ENCODE results near the gene COBL. TPM values are rescaled to one million over a fixed set of nuclear protein-coding genes. Genes with fewer than 3 reads are reported as not detected.
A peak's percentile ranks its signal among the peaks of the same experiment; 100 is the strongest.

The COBL gene
- total RNA-seq, 1 donor from 2014 or later: 6.3 TPM

DNA sequence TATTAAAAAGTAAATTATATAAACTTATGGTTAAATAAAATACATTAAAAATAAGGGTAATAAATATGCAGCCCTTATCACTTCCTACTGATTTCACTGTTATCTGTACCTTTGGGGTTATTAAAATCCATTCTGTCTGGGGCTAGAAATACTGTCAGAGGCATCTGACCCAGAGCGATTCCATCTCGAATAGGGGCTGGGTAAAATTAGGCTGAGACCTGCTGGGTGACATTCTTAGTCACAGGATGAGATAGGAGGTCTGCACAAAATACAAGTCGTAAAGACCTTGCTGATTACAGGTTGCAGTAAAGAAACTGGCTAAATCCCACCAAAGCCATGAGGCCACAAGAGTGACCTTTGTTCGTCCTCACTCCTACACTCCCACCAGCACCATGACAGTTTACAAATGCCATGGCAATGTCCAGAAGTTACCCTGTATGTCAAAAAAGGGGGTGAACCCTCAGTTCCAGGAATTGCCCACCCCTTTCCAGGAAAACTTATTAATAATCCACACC lies 77.6 kb downstream of the COBL start:
- H3K4me2 ChIP-seq: no peak overlapping the region
- no peaks in the 10 kb centered on the region for H3K36me3 ChIP-seq
- Mint-ChIP-seq H3K27ac (no peak overlapping the region), H3K4me3 (no peak overlapping the region), H3K9me3 (no peaks in the 10 kb centered on the region), H3K4me1 (peaks cover 48% of the 10 kb centered on the region), H3K36me3 (no peaks in the 10 kb centered on the region), H3K27me3 (ENCODE audit: insufficient read depth, low read depth) (peaks cover 10% of the 10 kb centered on the region)
- no peak overlapping the region for H3K4me3 ChIP-seq
- H3F3A ChIP-seq (ENCODE audit: low read depth): no peaks in the 10 kb centered on the region
- no peaks in the 10 kb centered on the region for H3K27me3 ChIP-seq
- H4K20me1 ChIP-seq (ENCODE audit: low read depth): no peaks in the 10 kb centered on the region
- no peak for DNase-seq (ENCODE audit: low spot score)
- TF ChIP-seq CTCF (IDR thresholded peaks at IDR 0.05) (no peak), EZH2phosphoT487 (IDR thresholded peaks at IDR 0.05) (no peak), EZH2 (IDR thresholded peaks at IDR 0.05) (no peak)
- no peak overlapping the region for H2AFZ ChIP-seq (replicated peaks)
- peaks cover 10% of the 10 kb centered on the region for H3K79me2 ChIP-seq (ENCODE audit: low read depth)
- no peak overlapping the region for H3K9ac ChIP-seq
- no peak overlapping the region for H3K27ac ChIP-seq
- no peaks in the 10 kb centered on the region for H3K9me3 ChIP-seq (ENCODE audit: low read depth)
- peaks cover 25% of the 10 kb centered on the region for H3K4me1 ChIP-seq

GRCh38 chr7:51237446-51238133 lies 79.0 kb downstream of the COBL start:
- Mint-ChIP-seq H3K4me1 (peaks cover 62% of the 10 kb centered on the region), H3K27me3 (ENCODE audit: insufficient read depth, low read depth) (peaks cover 10% of the 10 kb centered on the region), H3K4me3 (no peak overlapping the region), H3K27ac (no peak overlapping the region), H3K9me3 (no peaks in the 10 kb centered on the region), H3K36me3 (no peaks in the 10 kb centered on the region)
- no peak for DNase-seq (ENCODE audit: low spot score)
- Histone ChIP-seq H3K36me3 (no peaks in the 10 kb centered on the region), H3K4me1 (peaks cover 39% of the 10 kb centered on the region), H2AFZ (replicated peaks) (no peak overlapping the region), H3K27me3 (no peaks in the 10 kb centered on the region), H3F3A (ENCODE audit: low read depth) (peaks cover 13% of the 10 kb centered on the region), H3K27ac (no peak overlapping the region), H3K79me2 (ENCODE audit: low read depth) (peaks cover 10% of the 10 kb centered on the region), H4K20me1 (ENCODE audit: low read depth) (no peaks in the 10 kb centered on the region), H3K9me3 (ENCODE audit: low read depth) (no peaks in the 10 kb centered on the region), H3K9ac (no peak overlapping the region), H3K4me3 (no peak overlapping the region), H3K4me2 (no peak overlapping the region)
- no peak for TF ChIP-seq CTCF (IDR thresholded peaks at IDR 0.05)
- no peak for TF ChIP-seq EZH2phosphoT487 (IDR thresholded peaks at IDR 0.05)
- TF ChIP-seq EZH2 (IDR thresholded peaks at IDR 0.05): no peak

DNA sequence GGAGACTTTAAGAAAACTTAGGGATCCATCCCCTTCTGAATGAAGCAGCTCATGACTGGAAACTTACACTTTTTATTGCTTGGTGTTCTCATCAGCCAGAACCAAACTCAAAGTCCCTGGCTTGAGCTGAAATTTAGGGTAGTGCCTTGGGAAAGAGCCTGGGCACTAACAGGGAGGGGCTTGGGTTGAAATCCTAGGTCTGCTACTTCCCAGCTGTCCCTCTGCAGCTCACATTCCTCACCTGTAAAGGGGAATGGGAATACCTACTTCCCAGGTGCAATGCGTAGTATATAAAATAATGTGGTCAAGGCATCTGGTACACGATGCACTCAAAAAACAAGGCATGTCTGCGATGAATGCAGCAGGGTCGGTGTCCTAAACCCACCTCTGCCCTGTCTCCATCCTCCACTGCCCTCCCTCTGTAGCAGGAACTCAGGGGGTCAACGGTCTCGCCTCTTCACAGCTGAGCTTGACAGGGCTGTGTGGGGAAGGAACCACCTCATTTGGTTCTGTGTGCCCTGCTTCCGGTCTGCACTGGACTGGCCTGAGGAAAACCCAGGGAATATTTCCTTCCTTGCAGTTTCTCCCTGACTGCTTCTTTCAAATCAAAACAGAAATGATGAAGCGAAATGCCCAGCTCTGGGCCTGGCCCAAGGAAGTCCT lies 80.0 kb downstream of the COBL start:
- Mint-ChIP-seq H3K4me1 (peaks cover 66% of the 10 kb centered on the region), H3K27ac (peak overlapping the region; percentile 46)

More for the DNA sequence above, 80.0 kb downstream of the COBL start:
- TF ChIP-seq CTCF (IDR thresholded peaks at IDR 0.05) (no peak), EZH2phosphoT487 (IDR thresholded peaks at IDR 0.05) (no peak), EZH2 (IDR thresholded peaks at IDR 0.05) (no peak)
- Histone ChIP-seq H3K4me1 (peaks cover 40% of the 10 kb centered on the region), H3K79me2 (ENCODE audit: low read depth) (peaks cover 13% of the 10 kb centered on the region), H2AFZ (replicated peaks) (no peak overlapping the region), H4K20me1 (ENCODE audit: low read depth) (no peaks in the 10 kb centered on the region), H3K9ac (no peak overlapping the region), H3K36me3 (no peaks in the 10 kb centered on the region), H3K4me2 (no peak overlapping the region), H3K27ac (no peak overlapping the region), H3K9me3 (ENCODE audit: low read depth) (no peaks in the 10 kb centered on the region), H3K4me3 (no peak overlapping the region), H3F3A (ENCODE audit: low read depth) (peaks cover 13% of the 10 kb centered on the region), H3K27me3 (no peaks in the 10 kb centered on the region)
- DNase-seq (ENCODE audit: low spot score): no peak
- H3K36me3 Mint-ChIP-seq: no peaks in the 10 kb centered on the region
- H3K27me3 Mint-ChIP-seq (ENCODE audit: insufficient read depth, low read depth): peaks cover 12% of the 10 kb centered on the region
- no peaks in the 10 kb centered on the region for H3K9me3 Mint-ChIP-seq
- no peak overlapping the region for H3K4me3 Mint-ChIP-seq
